SK-N-SH (cell line): ENCODE data around the gene ITPA. TPM values are rescaled to one million over a fixed set of nuclear protein-coding genes. Genes with fewer than 3 reads are reported as not detected.

Experiments used
- CTCF ChIA-PET: fragments of 300-600, 350-600 bp; formaldehyde crosslinking; extraction: SDS; loops from one replicate; lab custom pipeline; 2021; lab: Yijun Ruan, JAX
- POLR2A ChIA-PET: fragments of 350-600 bp; sonication (Branson Sonifier 250); formaldehyde crosslinking; extraction: SDS; loops from one replicate; lab custom pipeline; 2020; ENCODE audit warnings: antibody characterized with exemption, inconsistent platforms; lab: Yijun Ruan, JAX
- DNase-seq: peaks from one replicate; pipeline ENCODE4 v3.0.0; 2012
- H2AFZ ChIP-seq: fragments of 200-600 bp; sonication (generic); 2 replicates; pipeline ENCODE4 v1.8.1; 2016; ENCODE audit warnings: antibody characterized with exemption, mild to moderate bottlenecking, low read depth
- H3F3A ChIP-seq: fragments of 200-600 bp; sonication (generic); replicated peaks from 2 replicates; pipeline ENCODE3; 2016; ENCODE audit warnings: antibody characterized with exemption, mild to moderate bottlenecking; ENCODE audit not compliant: insufficient read depth
- H3K27ac ChIP-seq, 2 experiments: fragments of 200-500 bp in 1 of 2; fragments of 200-600 bp in 1 of 2; sonication (Bioruptor generic) in 1 of 2; sonication (generic), shearing (Covaris generic) in 1 of 2; 2 replicates each; pipeline versions ENCODE4 v1.5.1 to v1.6.1; 2014 to 2016; ENCODE audit warnings: low read depth in 2 of 2, inconsistent platforms in 1 of 2, low read length in 1 of 2, mild to moderate bottlenecking in 1 of 2, mixed read lengths in 1 of 2
- H3K27me3 ChIP-seq: fragments of 200-600 bp; sonication (generic), shearing (Covaris generic); 2 replicates; pipeline ENCODE4 v1.6.1; 2016; ENCODE audit warnings: mixed run types; ENCODE audit not compliant: insufficient read depth
- H3K36me3 ChIP-seq, 2 experiments: fragments of 200-500 bp in 1 of 2; fragments of 200-600 bp in 1 of 2; sonication (Bioruptor generic) in 1 of 2; sonication (generic) in 1 of 2; replicated peaks in 1 of 2; 2 replicates each; pipeline versions ENCODE3 to v1.5.1; 2014 to 2016; ENCODE audit warnings: low read length in 1 of 2, mild to moderate bottlenecking in 1 of 2; ENCODE audit not compliant: insufficient read depth in 2 of 2, control insufficient read depth in 1 of 2
- H3K4me1 ChIP-seq, 2 experiments: fragments of 200-500 bp in 1 of 2; fragments of 200-600 bp in 1 of 2; sonication (Bioruptor generic) in 1 of 2; sonication (generic), shearing (Covaris generic) in 1 of 2; 2 replicates each; pipeline versions ENCODE4 v1.5.1 to v1.6.1; 2014 to 2016; ENCODE audit warnings: low read depth in 1 of 2, low read length in 1 of 2, mixed run types in 1 of 2; ENCODE audit not compliant: insufficient read depth in 2 of 2, control insufficient read depth in 1 of 2
- H3K4me2 ChIP-seq: fragments of 200-600 bp; sonication (generic), shearing (Covaris generic); 2 replicates; pipeline ENCODE4 v1.6.1; 2017; ENCODE audit warnings: mixed run types
- H3K4me3 ChIP-seq, 2 experiments: fragments of 200-500 bp in 1 of 2; fragments of 200-600 bp in 1 of 2; sonication (Bioruptor generic) in 1 of 2; sonication (generic), shearing (Covaris generic) in 1 of 2; 2 replicates each; pipeline versions ENCODE4 v1.5.1 to v1.8.1; 2014 to 2016; ENCODE audit warnings: low read depth in 2 of 2, inconsistent platforms in 1 of 2, low read length in 1 of 2, mild to moderate bottlenecking in 1 of 2, mixed read lengths in 1 of 2, moderate library complexity in 1 of 2
- H3K79me2 ChIP-seq: fragments of 200-600 bp; sonication (generic); 2 replicates; pipeline ENCODE4 v1.8.1; 2017; ENCODE audit warnings: mild to moderate bottlenecking; ENCODE audit not compliant: insufficient read depth
- H3K9ac ChIP-seq: fragments of 200-600 bp; sonication (generic); 2 replicates; pipeline ENCODE4 v1.6.1; 2017; ENCODE audit warnings: mixed run types
- H3K9me2 ChIP-seq: fragments of 200-600 bp; sonication (generic); 2 replicates; pipeline ENCODE4 v1.6.1; 2017; ENCODE audit warnings: mixed run types
- H3K9me3 ChIP-seq: fragments of 200-600 bp; sonication (generic); 2 replicates; pipeline ENCODE4 v1.6.1; 2017; ENCODE audit warnings: mixed run types, mild to moderate bottlenecking, moderate library complexity
- H4K20me1 ChIP-seq: fragments of 200-600 bp; sonication (generic); 2 replicates; pipeline ENCODE4 v1.6.1; 2017; ENCODE audit warnings: mild to moderate bottlenecking, mixed run types; ENCODE audit not compliant: insufficient read depth
- FOXM1 ChIP-seq: IDR thresholded peaks from 2 replicates; pipeline ENCODE4 v1.4.0; 2012; ENCODE audit warnings: low read depth, mild to moderate bottlenecking
- GATA2 ChIP-seq: sonication (generic); formaldehyde crosslinking; IDR thresholded peaks from 2 replicates; pipeline ENCODE4 v1.5.0; 2020; ENCODE audit warnings: mild to moderate bottlenecking, missing genetic modification reagents
- MXI1 ChIP-seq: IDR thresholded peaks from 2 replicates; pipeline ENCODE4 v1.6.1; 2012; ENCODE audit warnings: mild to moderate bottlenecking, low read depth, low read length, improper control_type of control experiment
- SIN3A ChIP-seq: IDR thresholded peaks from 2 replicates; pipeline ENCODE4 v1.6.1; 2012; ENCODE audit warnings: low read depth, mild to moderate bottlenecking, low read length, moderate library complexity, borderline replicate concordance
- TAF1 ChIP-seq: IDR thresholded peaks from 2 replicates; pipeline ENCODE4 v1.6.1; 2012; ENCODE audit warnings: low read depth, mild to moderate bottlenecking, low read length, moderate library complexity, borderline replicate concordance
- USF2 ChIP-seq: fragments of 150-350 bp; IDR thresholded peaks from 2 replicates; pipeline ENCODE4 v1.6.1; 2017; ENCODE audit warnings: antibody characterized with exemption, low read length, low read depth, borderline replicate concordance
- YY1 ChIP-seq: IDR thresholded peaks from 2 replicates; pipeline ENCODE4 v1.4.0; 2012; ENCODE audit warnings: low read depth, mild to moderate bottlenecking
- ZBTB33 ChIP-seq: IDR thresholded peaks from 2 replicates; pipeline ENCODE4 v1.4.0; 2012; ENCODE audit warnings: low read depth, borderline replicate concordance
- WGBS: methylation state at CpG from one replicate; pipeline ENCODE4 v1.1.6; 2017; ENCODE audit warnings: low lambda C conversion rate; 5-methylcytosine and 5-hydroxymethylcytosine counted together
- polyA plus RNA-seq, 3 experiments: library from polyadenylated mRNA; depleted of rRNA; stranded (reverse); fragments of >200 nt; gene quantifications; 2 replicates each; pipeline ENCODE4 v1.2.3, GENCODE V29; 2012
- TF ChIP-seq, protein P1 (sequence below): IDR thresholded peaks from 2 replicates; pipeline ENCODE4 v1.4.0; 2012; ENCODE audit warnings: low read depth
- TF ChIP-seq, protein P2 (sequence below): IDR thresholded peaks from 2 replicates; pipeline ENCODE4; 2012

ITPA gene
- polyA plus RNA-seq, 1 of the 3 experiments (the other 2 are of a cell fraction), result 66.7 TPM

DNA sequence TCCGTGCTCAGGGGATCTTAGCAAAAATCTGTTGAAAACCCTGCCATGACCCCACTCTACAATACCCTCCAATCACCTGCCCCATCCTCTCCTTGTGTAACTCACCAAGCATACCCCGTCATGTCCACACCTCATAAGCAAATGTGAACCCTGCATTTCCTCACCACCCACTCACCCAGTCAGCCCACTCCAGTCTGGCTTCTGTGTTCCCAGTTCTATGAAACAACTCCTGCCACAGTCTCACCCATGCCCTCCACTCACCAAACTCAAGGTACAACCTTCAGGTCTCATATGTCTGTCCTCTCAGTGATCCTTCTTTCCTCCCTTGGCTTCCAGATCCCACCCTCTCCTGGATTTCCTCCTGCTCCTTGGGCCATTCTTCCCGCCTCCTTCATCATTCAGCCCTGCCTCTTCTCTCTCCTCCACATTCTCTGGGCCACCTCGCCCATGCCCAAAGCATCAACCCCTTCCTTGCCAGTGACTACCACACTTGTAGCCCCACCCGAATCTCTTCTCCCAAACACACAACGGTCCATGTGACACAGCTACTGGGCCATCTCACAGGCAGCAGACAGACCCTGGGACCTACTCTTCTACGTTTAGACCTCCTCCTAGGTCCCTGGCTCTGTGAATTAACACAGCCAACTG, 13.6 kb upstream of the ITPA start (continued):
- TF ChIP-seq, protein P1, sequence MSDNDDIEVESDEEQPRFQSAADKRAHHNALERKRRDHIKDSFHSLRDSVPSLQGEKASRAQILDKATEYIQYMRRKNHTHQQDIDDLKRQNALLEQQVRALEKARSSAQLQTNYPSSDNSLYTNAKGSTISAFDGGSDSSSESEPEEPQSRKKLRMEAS, result no peak

DNA sequence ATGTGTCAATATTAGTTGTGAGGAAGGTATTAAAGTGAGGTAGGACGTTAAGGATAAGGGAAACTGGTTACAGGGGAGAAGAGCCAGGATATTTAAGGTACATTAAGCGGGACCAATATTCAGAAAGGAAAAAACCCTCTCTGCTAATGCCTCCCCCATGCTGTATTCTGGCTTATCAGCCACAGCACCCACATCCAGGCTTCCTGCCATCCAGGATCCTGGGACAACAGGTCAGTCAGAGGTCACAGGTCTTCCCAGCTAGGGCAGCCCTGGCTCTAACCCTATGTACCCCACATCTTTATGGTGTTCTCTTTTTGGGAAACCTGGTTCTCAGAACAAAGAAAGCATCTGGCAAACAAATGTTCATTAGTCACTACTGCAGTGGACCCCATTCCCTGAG, 10.1 kb upstream of the ITPA start:
- no peaks in the 10 kb centered on the region for H3K27me3 ChIP-seq
- no peak overlapping the region for H2AFZ ChIP-seq
- peaks cover 27% of the 10 kb centered on the region for H3K79me2 ChIP-seq
- CTCF ChIA-PET, result no interaction called here
- no peak overlapping the region for H3K9ac ChIP-seq
- 65% methylated on average over 2 of the region's 2 CpGs for WGBS
- H3K27ac ChIP-seq, result no peak overlapping the region
- H3K36me3 ChIP-seq, result peaks cover 12 to 27% of the 10 kb centered on the region in 2 experiments
- H3K9me2 ChIP-seq, result no peaks in the 10 kb centered on the region
- no peak for DNase-seq
- TF ChIP-seq GATA2, result no peak
- TF ChIP-seq, all 33 proteins: peak for 0
- no peaks in the 10 kb centered on the region for H3K9me3 ChIP-seq
- H3K4me3 ChIP-seq, result no peak overlapping the region
- H4K20me1 ChIP-seq, result no peaks in the 10 kb centered on the region
- H3K4me2 ChIP-seq, result no peak overlapping the region
- POLR2A ChIA-PET, result no interaction called here
- H3F3A ChIP-seq, result no peaks in the 10 kb centered on the region
- peaks cover 5 to 11% of the 10 kb centered on the region in 2 experiments; a peak in 2 of 4 replicates for H3K4me1 ChIP-seq

DNA sequence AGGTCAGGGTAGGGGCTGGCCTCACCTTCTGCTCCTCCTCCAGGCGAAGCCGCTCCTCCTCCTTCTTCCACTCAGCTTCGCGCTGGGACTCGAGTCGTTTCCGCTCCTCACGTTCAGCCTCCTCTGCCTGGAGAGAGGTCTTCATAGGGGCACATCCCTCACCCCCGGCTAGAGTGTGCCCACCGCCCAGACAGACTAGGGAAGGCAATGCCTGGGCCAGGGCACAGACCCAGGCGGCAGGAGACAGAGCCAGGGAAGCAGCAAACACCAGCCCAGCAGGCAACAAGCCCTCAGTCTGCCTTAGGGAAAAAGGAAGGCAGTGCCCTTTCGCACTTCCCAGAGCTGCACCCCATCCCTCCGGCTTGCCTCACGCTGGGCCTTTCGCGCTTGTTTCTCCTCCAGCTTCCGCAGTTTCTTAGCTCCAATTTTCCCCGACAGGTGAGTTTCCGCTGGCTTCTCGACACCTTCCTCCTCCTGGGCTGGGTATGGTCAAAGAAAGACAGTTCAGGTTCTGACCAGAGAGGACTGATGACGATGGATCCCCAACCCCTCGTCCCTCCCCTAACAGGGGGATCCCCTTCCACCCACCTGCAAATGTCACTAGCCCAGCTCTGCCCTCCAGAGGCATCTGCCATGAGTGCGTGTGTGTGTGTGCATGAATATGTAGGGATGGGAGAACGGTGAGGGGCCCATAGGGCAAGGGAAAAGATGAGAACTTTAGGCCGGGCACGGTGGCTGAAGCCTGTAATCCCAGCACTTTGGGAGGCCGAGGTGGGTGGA, 9.1 kb upstream of the ITPA start:
- DNase-seq, result no peak
- peaks cover 12 to 18% of the 10 kb centered on the region in 2 experiments for H3K36me3 ChIP-seq
- no peak overlapping the region for H3K9ac ChIP-seq
- no peak overlapping the region for H3K4me3 ChIP-seq
- H3F3A ChIP-seq, result no peaks in the 10 kb centered on the region
- no peak for TF ChIP-seq MXI1
- no peak for TF ChIP-seq TAF1
- TF ChIP-seq ZBTB33, result no peak
- TF ChIP-seq, protein P2, sequence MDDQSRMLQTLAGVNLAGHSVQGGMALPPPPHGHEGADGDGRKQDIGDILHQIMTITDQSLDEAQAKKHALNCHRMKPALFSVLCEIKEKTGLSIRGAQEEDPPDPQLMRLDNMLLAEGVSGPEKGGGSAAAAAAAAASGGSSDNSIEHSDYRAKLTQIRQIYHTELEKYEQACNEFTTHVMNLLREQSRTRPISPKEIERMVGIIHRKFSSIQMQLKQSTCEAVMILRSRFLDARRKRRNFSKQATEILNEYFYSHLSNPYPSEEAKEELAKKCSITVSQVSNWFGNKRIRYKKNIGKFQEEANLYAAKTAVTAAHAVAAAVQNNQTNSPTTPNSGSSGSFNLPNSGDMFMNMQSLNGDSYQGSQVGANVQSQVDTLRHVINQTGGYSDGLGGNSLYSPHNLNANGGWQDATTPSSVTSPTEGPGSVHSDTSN, result no peak
- TF ChIP-seq FOXM1, result no peak
- TF ChIP-seq YY1, result no peak
- TF ChIP-seq SIN3A, result no peak
- no peak for TF ChIP-seq USF2
- no peaks in the 10 kb centered on the region for H3K27me3 ChIP-seq
- H3K4me1 ChIP-seq, result peaks cover 5 to 11% of the 10 kb centered on the region in 2 experiments; a peak in 2 of 4 replicates
- H4K20me1 ChIP-seq, result no peaks in the 10 kb centered on the region
- ChIA-PET CTCF (no interaction called here), POLR2A (no interaction called here)
- no peak overlapping the region for H2AFZ ChIP-seq
- no peak overlapping the region for H3K27ac ChIP-seq
- H3K9me2 ChIP-seq, result no peaks in the 10 kb centered on the region
- H3K9me3 ChIP-seq, result no peaks in the 10 kb centered on the region
- WGBS, result 97% methylated on average over 27 of the region's 27 CpGs
- no peak overlapping the region for H3K4me2 ChIP-seq
- peaks cover 27% of the 10 kb centered on the region for H3K79me2 ChIP-seq
